GM23248 (cell line): ENCODE measurements around the gene FOXP2. TPM values are rescaled to one million over a fixed set of nuclear protein-coding genes. Genes with fewer than 3 reads are reported as not detected.
"Not testable (repeated sequence)": the region's sequence is repeated elsewhere in the genome, so short reads cannot be mapped to it uniquely, and the experiment has no call there.

Source experiments
- DNase-seq: peaks from one replicate; pipeline ENCODE4 v3.0.0-alpha.2; 2015
- H2AFZ ChIP-seq: fragments of 200-600 bp; sonication (generic); 2 replicates; pipeline ENCODE4 v1.6.1; 2016; ENCODE audit warnings: antibody characterized with exemption
- H3F3A ChIP-seq: fragments of 200-600 bp; sonication (generic); 2 replicates; pipeline ENCODE4 v1.6.1; 2016; ENCODE audit warnings: mild to moderate bottlenecking, antibody characterized with exemption, mixed run types; ENCODE audit not compliant: insufficient read depth
- H3K27ac ChIP-seq: fragments of 200-600 bp; sonication (generic); 2 replicates; pipeline ENCODE4 v1.5.1; 2016; ENCODE audit warnings: mild to moderate bottlenecking
- H3K27me3 ChIP-seq: fragments of 200-600 bp; sonication (generic); replicated peaks from 2 replicates; pipeline ENCODE4 v1.6.1; 2016; ENCODE audit warnings: mild to moderate bottlenecking; ENCODE audit not compliant: insufficient read depth
- H3K36me3 ChIP-seq: fragments of 200-600 bp; sonication (generic); 2 replicates; pipeline ENCODE4 v1.6.1; 2016; ENCODE audit warnings: low read depth, mild to moderate bottlenecking
- H3K4me1 ChIP-seq: fragments of 200-600 bp; sonication (generic); 2 replicates; pipeline ENCODE4 v1.6.1; 2016; ENCODE audit warnings: mild to moderate bottlenecking; ENCODE audit not compliant: insufficient read depth
- H3K4me2 ChIP-seq: fragments of 200-600 bp; sonication (generic); one replicate; pipeline ENCODE4 v1.6.1; 2016; ENCODE audit warnings: mild to moderate bottlenecking; ENCODE audit not compliant: unreplicated experiment
- H3K4me3 ChIP-seq: fragments of 200-600 bp; sonication (generic); 2 replicates; pipeline ENCODE4 v1.5.1; 2016; ENCODE audit warnings: mild to moderate bottlenecking
- H3K79me2 ChIP-seq: fragments of 200-600 bp; sonication (generic); 2 replicates; pipeline ENCODE4 v1.6.1; 2016; ENCODE audit warnings: mild to moderate bottlenecking; ENCODE audit not compliant: insufficient read depth
- H3K9ac ChIP-seq: fragments of 200-600 bp; sonication (generic); 2 replicates; pipeline ENCODE4 v1.6.1; 2016; ENCODE audit warnings: mild to moderate bottlenecking
- H3K9me2 ChIP-seq: fragments of 200-600 bp; sonication (generic); 2 replicates; pipeline ENCODE4 v1.6.1; 2016; ENCODE audit warnings: mixed run types, mild to moderate bottlenecking, moderate library complexity; ENCODE audit not compliant: insufficient read depth
- H3K9me3 ChIP-seq: fragments of 200-600 bp; sonication (generic); one replicate; pipeline ENCODE4 v1.6.1; 2017; ENCODE audit warnings: low read depth
- H4K20me1 ChIP-seq: fragments of 200-600 bp; sonication (generic); 2 replicates; pipeline ENCODE4 v1.6.0; 2016; ENCODE audit not compliant: insufficient read depth
- EZH2 ChIP-seq: fragments of 200-600 bp; sonication (generic); IDR thresholded peaks from 2 replicates; pipeline ENCODE4 v1.6.1; 2018; ENCODE audit warnings: antibody characterized with exemption, mild to moderate bottlenecking; ENCODE audit not compliant: insufficient read depth, poor library complexity, severe bottlenecking
- EZH2phosphoT487 ChIP-seq: fragments of 200-600 bp; sonication (generic); IDR thresholded peaks from 2 replicates; pipeline ENCODE4 v1.6.1; 2018; ENCODE audit warnings: antibody characterized with exemption, moderate library complexity, mild to moderate bottlenecking, low read depth; ENCODE audit not compliant: insufficient read depth
- WGBS, 2 experiments: methylation state at CpG; one replicate each; pipeline ENCODE4 v1.1.6; 2015 to 2017; ENCODE audit warnings: low lambda C conversion rate in 2 of 2, low coverage in 1 of 2; ENCODE audit errors: missing lambda C conversion rate in 2 of 2; 5-methylcytosine and 5-hydroxymethylcytosine counted together
- in situ Hi-C: fragments of 300-500 bp; cut with MboI; formaldehyde crosslinking; loops from 2 replicates; pipeline ENCODE4 v1.15.0; 2020
- polyA plus RNA-seq: library from polyadenylated mRNA; unstranded; fragments of >200 nt; fragmentation: Nextera tagmentation; extraction: Ambion mirVana; gene quantifications from 2 replicates; pipeline ENCODE4 v1.2.1, GENCODE V29; 2016
- total RNA-seq: library from RNA; depleted of rRNA; stranded (reverse); fragments of >200 nt; shearing (Covaris generic); gene quantifications from 2 replicates; pipeline ENCODE4 v1.2.3, GENCODE V29; 2014

Gene FOXP2
- total and polyA plus RNA-seq, 2 experiments from 2014 or later = 2.3 to 5.0 TPM

GRCh38 chr7:114574384-114574783 is 159.8 kb downstream of the FOXP2 start:
- WGBS, 2 experiments = 51 to 58% methylated on average over 2 of the region's 2 CpGs
- TF ChIP-seq EZH2phosphoT487 (no peak), EZH2 (no peak)
- Histone ChIP-seq H3K4me1 (peaks cover 7% of the 10 kb centered on the region; the same call in 1 of the 2 replicates), H3K9me2 (no peaks in the 10 kb centered on the region), H3K79me2 (no peaks in the 10 kb centered on the region), H2AFZ (no peak overlapping the region), H3K36me3 (no peaks in the 10 kb centered on the region), H3K27me3 (no peaks in the 10 kb centered on the region), H3F3A (no peaks in the 10 kb centered on the region), H3K27ac (no peak overlapping the region), H3K4me2 (peak overlapping the region; percentile 33), H3K9me3 (no peaks in the 10 kb centered on the region), H4K20me1 (no peaks in the 10 kb centered on the region), H3K4me3 (no peak overlapping the region), H3K9ac (no peak overlapping the region)
- in situ Hi-C loops = no loop called here
- peak; percentile 55 for DNase-seq

- H3K9me3 ChIP-seq = no peaks in the 10 kb centered on the region
- no peaks in the 10 kb centered on the region for H3F3A ChIP-seq
- peaks cover 7% of the 10 kb centered on the region; the same call in 1 of the 2 replicates for H3K4me1 ChIP-seq
- in situ Hi-C loops = no loop called here
- no peak for DNase-seq
- WGBS, 2 experiments = 81 to 83% methylated on average over 4 of the region's 4 CpGs
- H3K27ac ChIP-seq = no peak overlapping the region
- no peak overlapping the region for H3K4me2 ChIP-seq
- H3K27me3 ChIP-seq = no peaks in the 10 kb centered on the region
- no peaks in the 10 kb centered on the region for H3K36me3 ChIP-seq
- no peak overlapping the region for H3K4me3 ChIP-seq
- no peaks in the 10 kb centered on the region for H3K9me2 ChIP-seq
- TF ChIP-seq EZH2phosphoT487 = no peak
- no peak for TF ChIP-seq EZH2
- no peak overlapping the region for H3K9ac ChIP-seq
- H4K20me1 ChIP-seq = no peaks in the 10 kb centered on the region
- H2AFZ ChIP-seq = no peak overlapping the region
- no peaks in the 10 kb centered on the region for H3K79me2 ChIP-seq
These were observed 160.5 kb downstream of the FOXP2 start for GRCh38 chr7:114575098-114575497.

- H3K27ac ChIP-seq, H3K79me2 ChIP-seq, H3K9me3 ChIP-seq, H3K36me3 ChIP-seq, in situ Hi-C loops, H3K27me3 ChIP-seq, H4K20me1 ChIP-seq, H3K9ac ChIP-seq, H3F3A ChIP-seq, H3K4me1 ChIP-seq, H3K4me3 ChIP-seq, H3K4me2 ChIP-seq, H3K9me2 ChIP-seq, DNase-seq, H2AFZ ChIP-seq: not testable (repeated sequence)
- 93 to 95% methylated on average over 3 of the region's 3 CpGs for WGBS, 2 experiments
These were observed 166.3 kb downstream of the FOXP2 start for GRCh38 chr7:114580963-114581362.

- H3K9ac ChIP-seq = no peak overlapping the region
- 93 to 95% methylated on average over 1 of the region's 1 CpG for WGBS, 2 experiments
- no peaks in the 10 kb centered on the region for H3K27me3 ChIP-seq
- H3K9me2 ChIP-seq = no peaks in the 10 kb centered on the region
- H3K4me3 ChIP-seq = no peak overlapping the region
- no peaks in the 10 kb centered on the region for H3K9me3 ChIP-seq
- H3K27ac ChIP-seq = no peak overlapping the region
- H4K20me1 ChIP-seq = no peaks in the 10 kb centered on the region
- in situ Hi-C loops = no loop called here
- no peaks in the 10 kb centered on the region for H3F3A ChIP-seq
- H3K36me3 ChIP-seq = no peaks in the 10 kb centered on the region
- H3K4me1 ChIP-seq = no peaks in the 10 kb centered on the region
- no peak for DNase-seq
- TF ChIP-seq EZH2 (no peak), EZH2phosphoT487 (no peak)
- H3K79me2 ChIP-seq = no peaks in the 10 kb centered on the region
- no peak overlapping the region for H3K4me2 ChIP-seq
- H2AFZ ChIP-seq = no peak overlapping the region
These were observed 173.9 kb downstream of the FOXP2 start for GRCh38 chr7:114588506-114588905.

GRCh38 chr7:114589436-114589835 is 174.8 kb downstream of the FOXP2 start:
- H2AFZ ChIP-seq = no peak overlapping the region
- no peak overlapping the region for H3K4me2 ChIP-seq
- H3K4me3 ChIP-seq = no peak overlapping the region
- no peak for TF ChIP-seq EZH2
- TF ChIP-seq EZH2phosphoT487 = no peak
- H3K4me1 ChIP-seq = no peaks in the 10 kb centered on the region
- DNase-seq = no peak
- no peak overlapping the region for H3K27ac ChIP-seq
- no peaks in the 10 kb centered on the region for H3K27me3 ChIP-seq
- H3F3A ChIP-seq = no peaks in the 10 kb centered on the region
- H4K20me1 ChIP-seq = no peaks in the 10 kb centered on the region
- in situ Hi-C loops = no loop called here
- no peak overlapping the region for H3K9ac ChIP-seq
- no peaks in the 10 kb centered on the region for H3K9me2 ChIP-seq
- H3K36me3 ChIP-seq = no peaks in the 10 kb centered on the region
- no peaks in the 10 kb centered on the region for H3K9me3 ChIP-seq
- no peaks in the 10 kb centered on the region for H3K79me2 ChIP-seq
